ENCODE results near the gene PCDHA1.

PCDHA1 gene

DNA sequence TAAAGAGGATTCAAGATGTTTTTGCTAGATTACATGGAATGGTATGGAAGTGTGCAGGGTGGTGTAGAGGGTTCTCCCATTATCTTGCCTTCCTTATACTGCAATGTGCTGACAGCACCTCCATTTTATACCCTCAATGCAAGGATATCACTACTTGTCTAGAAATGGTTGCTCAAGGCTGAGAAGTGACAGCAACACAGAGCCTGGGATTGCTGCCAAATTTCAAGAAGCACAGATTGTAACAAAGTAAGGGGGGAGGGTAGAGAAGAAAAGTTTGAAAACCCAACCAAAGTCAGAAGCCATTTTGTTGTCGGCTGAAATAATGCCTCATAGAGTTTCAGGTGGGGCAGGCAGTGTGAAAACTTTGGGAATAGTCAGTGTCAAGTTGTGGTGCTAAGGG lies 210.1 kb downstream of the PCDHA1 start:
- no peak for DNase-seq

DNA sequence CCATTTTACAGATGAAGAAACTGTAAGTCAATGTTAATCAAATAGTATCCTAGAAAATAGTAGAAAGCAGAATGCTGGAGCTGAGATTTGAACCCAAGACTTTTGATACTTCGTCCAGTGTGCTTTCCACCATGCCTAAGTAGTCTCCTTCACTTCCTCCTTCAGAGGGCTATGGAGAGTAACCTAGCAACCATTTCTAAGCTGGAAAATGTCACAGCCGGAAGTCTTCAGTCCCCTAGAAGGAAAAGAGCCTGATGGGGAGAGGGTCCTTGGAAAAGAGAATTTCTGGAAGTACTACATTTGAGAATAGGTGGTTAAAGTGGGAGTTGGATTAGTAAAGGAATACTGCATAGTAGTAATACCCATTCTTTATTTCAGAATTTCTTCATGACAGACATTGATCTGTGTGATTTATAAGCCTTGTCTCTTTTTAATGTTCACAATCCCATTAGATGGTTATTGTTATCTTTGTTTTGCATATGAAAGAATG lies 213.0 kb downstream of the PCDHA1 start:
- DNase-seq, result no peak

GRCh38 chr5:141001446-141001843 lies 215.5 kb downstream of the PCDHA1 start:
- DNase-seq, result no peak

GRCh38 chr5:141001844-141002604 lies 216.1 kb downstream of the PCDHA1 start:
- peak; percentile 46 for DNase-seq

DNA sequence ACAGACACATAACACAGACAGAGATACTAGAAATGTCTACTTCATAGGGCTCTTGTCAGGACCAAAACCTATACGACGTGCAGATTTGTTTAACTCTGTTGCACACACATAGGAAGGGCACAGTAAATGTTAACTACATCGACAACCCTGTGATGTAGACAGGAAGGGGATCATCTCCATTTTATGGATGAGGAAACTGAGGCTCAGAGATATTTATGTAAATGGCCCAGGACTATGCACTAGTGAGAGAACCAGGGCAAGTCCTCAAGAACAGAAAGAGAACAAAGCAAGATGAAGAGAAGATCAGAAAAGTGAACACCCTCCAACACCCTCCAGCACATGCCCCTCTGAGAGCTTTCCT lies 216.6 kb downstream of the PCDHA1 start:
- DNase-seq, result no peak

DNA sequence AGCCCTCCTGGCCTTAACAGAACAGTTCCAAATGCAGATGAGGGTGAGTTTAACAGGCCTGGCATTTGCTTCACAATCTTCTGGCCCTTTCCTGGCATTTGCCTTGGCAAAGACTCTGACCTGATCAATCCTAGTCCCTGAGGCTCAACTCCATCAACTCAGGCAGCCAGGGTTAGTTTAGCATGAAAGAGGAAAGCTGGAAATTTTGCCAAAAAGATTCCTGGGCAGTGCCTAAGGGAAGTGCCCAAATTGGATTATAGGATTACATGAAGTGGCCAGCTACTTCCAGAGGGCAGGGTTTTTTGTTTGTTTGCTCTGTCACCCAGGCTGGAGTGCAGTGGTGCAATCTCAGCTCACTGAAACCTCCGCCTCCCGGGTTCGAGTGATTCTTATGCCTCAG lies 217.1 kb downstream of the PCDHA1 start:
- no peak for DNase-seq

DNA sequence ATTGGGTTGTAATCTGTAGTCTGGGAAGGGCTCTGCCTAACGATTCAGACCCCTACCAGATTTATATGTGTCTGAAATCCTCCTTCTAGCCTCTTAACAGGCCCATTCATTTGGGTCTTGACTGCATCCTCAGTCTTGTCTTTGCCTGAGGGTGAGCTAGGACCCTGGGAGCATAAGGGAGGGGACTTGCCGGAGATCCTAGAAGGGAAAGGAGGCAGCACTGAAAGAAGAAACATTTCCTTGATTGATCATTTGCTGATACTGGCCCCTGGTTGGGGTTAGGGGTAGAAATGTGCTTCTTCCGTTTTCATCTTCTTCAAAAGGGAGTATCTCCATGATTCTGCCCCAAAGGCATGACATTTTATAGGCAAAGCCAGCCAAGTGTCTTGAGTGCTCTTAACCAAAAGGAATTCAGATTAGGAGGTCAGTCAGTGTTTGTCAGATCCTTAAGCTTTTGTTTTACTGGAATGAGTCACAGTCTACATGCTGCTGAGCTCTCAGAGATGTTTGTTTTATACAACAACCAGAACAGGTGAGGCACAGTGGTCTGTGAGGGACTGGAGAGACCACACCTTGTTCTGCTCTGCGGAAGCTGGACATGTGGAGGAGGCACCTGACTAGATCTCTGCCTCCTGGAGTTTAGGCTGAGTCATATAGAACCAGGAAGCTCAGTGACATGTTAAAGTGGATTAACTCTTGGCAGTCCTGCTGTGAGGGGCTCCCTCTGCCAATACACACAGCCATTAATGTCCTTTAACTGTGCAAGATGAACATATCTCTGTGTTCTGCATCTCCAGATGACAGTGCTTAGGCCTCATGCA lies 218.1 kb downstream of the PCDHA1 start:
- DNase-seq, result peak; percentile 18

- no peak for DNase-seq
Measured at GRCh38 chr5:141007791-141008190, 221.9 kb downstream of the PCDHA1 start.

DNA sequence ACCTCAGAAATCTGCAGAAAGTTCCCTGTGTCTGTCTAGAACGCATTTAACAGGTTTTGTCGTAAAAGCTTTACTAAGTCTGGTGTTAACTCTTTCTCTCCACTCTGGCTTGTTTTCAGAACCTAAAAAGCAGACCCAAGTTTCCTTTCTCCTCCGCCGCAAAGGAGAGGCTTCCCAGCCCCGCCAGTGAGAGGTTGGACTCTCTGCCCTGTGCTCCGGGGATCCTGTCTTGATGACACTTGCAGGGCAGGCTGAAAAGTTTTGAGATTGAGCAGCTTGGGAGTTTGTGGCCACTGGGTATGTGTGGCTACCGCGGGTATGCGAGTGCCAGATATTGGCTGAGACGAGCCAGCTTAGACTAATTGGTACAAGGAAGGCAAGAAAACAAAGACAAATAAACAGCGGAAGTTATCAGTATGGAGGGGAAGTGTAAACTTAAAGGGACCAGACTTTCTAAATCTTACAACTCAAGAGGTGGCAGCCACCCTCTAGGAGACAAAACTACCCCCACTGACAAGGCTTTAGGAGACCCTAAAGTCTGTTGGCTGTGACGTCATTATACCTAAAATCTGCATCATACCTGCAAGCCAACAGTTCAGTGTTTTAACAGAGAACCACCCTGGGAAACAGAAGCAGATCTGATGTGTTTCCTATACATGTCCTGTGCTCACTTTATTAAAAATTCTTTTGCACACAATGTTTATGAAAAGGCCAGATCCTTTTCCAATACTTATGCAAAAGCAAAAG lies 224.3 kb downstream of the PCDHA1 start:
- no peak for DNase-seq

GRCh38 chr5:141017943-141018342 lies 232.0 kb downstream of the PCDHA1 start:
- DNase-seq, result no peak

DNA sequence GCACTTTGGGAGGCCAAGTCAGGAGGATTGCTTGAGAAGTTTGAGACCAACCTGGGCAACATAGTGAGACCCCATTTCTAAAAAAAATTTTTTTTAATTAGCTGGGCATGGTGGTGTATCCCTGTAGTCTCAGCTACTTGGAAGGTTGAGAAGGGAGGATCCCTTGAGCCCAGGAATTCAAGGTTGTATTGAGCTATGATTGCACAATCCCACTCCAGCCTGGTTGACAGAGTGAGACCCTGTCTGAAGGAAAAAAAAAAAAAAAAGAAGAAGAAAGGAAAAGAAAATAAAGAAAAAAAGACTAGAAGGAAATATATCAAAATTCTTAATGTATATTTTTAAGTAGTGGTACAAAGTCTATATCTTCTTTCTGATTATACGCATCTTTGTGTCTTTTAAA lies 236.4 kb downstream of the PCDHA1 start:
- no peak for DNase-seq

DNA sequence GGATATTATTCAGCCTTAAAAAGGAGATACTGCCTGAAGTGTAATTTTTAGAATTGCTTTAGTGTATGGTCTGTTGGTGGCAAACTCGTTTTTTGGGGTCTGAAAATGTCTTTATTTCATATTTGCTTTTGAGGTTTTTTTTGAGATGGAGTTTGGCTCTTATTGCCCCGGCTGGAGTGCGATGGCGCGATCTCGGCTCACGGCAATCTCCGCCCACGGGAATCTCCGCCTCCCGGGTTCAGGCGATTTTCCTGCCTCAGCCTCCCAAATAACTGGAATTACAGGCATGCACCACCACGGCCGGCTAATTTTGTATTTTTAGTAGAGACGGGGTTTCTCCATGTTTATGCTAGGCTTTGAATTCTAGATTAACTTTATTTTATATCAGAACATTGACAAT lies 245.1 kb downstream of the PCDHA1 start:
- no peak for DNase-seq

- no peak for DNase-seq
Measured at GRCh38 chr5:141032626-141033025, 246.7 kb downstream of the PCDHA1 start.

DNA sequence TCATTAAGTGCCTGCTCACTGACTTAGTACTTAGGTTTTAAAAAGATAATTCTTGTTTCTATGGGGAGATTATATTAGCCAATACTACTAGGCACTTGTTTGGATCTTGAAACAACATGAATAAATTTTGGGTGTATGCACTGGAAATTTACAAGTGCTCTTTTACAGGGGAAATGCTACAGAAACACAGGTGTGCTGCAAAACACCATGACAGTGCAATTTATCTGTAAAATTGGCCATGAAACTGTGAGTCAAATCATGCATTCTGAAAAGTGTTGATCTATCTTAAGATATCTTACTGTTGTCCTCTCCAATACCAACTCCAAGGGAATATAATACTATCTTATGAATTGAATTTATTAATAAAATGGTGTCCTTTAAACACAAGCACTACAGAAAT lies 253.1 kb downstream of the PCDHA1 start:
- DNase-seq, result no peak

DNA sequence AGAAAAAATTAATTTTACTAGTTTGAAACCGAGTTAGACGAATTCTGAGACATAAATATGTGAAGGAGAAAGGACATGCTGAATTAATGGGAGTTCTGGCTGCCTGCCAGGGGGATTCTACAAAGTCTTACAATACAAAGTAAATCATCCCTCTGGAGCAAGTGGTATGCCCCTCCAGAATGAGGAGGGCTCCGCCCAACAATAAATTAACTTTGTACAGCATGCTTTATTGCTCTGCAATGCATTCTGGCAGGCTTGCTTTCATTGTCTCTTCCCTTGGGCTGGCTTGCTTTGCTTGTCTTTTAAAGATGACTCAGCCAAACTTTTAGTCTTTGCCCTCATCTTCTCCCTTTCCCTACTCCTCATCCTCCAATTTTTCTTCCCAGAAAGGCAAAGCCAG lies 253.6 kb downstream of the PCDHA1 start:
- peak; percentile 14 for DNase-seq

DNA sequence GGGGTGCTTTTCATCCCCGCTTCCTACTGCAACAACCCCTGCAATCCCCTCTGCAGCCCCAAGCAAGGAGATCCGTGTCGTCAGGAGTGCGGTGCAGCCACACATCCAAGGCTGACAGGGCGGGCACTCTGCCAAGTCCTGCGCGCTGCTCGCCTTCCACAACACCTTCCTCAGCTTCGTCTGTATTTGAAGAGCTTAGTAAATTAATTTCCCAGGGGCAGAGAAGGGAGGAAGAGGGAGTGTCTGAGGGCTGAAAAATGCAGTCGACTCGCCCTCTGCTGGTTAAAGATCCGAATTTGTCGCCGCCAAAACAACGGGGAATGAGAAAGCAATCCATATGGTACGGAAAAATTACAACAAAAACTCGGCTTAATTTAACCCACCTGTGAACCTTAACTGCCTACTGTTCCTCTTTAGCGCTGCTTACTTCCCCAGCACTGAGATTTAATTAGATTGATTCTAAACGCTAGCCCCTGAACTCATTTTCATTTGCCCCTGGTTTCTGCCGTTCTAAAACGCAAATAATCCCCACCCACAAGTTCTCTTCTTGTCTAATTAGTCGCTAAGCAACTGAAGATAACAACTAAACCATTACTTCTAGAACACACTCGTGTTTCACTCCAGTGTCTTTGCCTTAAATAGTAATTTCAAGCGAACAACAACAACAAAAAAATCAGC lies 254.3 kb downstream of the PCDHA1 start:
- peak; percentile 56 for DNase-seq

DNA sequence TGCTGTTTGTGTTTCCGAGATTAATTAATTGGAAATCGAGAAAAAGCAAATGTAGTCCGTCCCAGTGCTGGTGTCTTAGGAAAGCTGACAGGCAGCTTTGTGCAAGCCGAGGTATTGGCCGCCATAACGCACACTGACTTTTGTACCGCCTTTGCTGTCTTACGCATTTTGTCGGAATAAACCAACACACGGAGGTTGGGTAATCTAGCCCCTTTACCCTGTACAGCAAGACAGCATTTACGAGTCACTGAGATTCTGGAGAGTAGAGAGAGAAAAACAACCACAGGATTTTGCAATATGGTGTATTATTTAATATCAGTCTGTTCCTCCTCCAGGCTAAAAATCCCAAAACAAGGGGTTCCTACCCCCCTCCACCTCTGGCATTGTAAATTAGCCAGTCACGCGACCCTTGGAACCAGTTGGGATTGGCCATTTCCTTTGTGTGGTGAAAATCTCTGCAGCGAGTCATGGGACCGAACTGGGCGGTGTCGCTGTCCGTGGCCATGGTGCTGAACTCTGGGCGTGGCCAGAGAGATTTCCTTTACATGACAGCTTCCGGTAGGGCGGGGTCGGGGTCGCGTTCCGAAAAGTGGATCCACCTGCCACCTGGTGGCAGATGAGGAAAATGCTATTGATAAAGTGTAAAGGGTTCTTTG lies 255.0 kb downstream of the PCDHA1 start:
- DNase-seq, result peak; percentile 95

DNA sequence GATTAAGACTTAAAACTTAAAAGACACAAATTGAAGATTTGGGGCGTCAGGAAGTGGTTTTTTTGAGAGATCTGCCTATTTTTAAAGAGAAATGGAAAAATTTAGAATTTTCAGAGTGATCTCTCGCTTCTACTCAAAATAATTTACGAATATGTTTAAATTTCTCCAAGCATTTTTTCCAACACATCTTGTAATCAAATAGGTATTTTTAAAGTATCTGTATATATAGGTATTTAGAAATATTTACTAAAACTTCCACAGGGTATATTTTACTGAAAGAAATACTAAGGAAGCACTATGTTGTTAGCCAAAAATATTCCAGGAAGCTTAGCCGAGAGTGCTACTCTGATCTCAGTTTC lies 255.5 kb downstream of the PCDHA1 start:
- DNase-seq, result no peak

- no peak for DNase-seq
Measured at GRCh38 chr5:141042555-141042954, 256.6 kb downstream of the PCDHA1 start.

DNA sequence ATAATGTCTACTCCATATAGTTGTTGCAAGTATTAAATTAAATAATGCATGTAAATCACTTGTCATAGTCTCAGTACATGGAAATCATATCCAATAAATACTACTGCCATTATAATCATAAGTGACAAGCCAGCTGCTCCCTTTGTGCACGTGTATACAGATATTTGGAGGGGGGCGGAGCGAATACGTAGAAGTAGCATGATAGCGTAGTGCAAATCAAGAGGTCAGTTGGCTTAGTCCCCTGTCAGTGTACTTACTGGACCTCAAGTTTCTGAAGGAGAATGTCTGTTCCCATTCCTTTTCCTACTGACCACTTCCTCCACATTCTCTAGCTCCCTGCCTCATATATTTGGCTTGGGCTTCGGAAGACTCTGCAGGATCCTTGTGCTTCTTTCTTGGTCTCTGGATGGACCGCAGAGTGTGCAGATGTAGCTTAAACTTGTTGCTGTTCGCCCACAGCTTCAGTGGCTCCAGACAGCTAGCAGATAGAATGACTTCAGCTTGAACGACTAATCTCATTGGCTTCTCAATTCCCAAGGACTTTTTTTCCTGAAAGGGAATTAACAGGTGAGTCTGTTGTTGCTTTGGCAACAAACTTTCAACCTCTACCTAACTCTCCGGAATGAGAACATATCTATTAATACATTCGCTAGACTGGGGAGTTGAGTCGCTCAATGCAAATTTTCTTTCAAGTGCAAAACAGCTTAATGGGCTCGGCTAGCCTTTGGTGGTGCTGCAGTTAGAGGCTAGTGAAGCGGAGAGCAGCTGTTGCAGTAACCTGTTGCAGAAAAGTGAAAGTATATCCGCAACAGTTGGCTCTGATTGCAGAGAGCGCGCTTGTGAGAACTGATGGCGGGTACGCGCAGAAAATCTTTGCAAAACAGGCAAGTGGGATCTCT lies 264.9 kb downstream of the PCDHA1 start, which contains the start of gene PCDHB1:
TSS of gene PCDHB1 (plus strand) at position 753 of the 899 bp plus-strand sequence. CDS start at position 850, 97 bp downstream.
- no peak for DNase-seq

GRCh38 chr5:141051521-141051866 lies 265.6 kb downstream of the PCDHA1 start:
- DNase-seq, result no peak

All from NCI-H1092 (cell line).